Left ventricle myocardium inferior (tissue), 1 donor: Measurements from ENCODE around the gene IL19. TPM values are rescaled to one million over a fixed set of nuclear protein-coding genes. Genes with fewer than 3 reads are reported as not detected.

Experiments used
- DNase-seq: peaks from one replicate; pipeline ENCODE4 v3.0.0-alpha.2; 2020
- H3K27ac ChIP-seq: fragments of 200-600 bp; replicated peaks from 2 replicates; pipeline ENCODE4 v1.8.0; 2021
- H3K27me3 ChIP-seq: fragments of 200-600 bp; 2 replicates; pipeline ENCODE4 v1.8.0; 2021; ENCODE audit warnings: low read depth
- H3K36me3 ChIP-seq: fragments of 200-600 bp; 2 replicates; pipeline ENCODE4 v1.8.0; 2021
- H3K4me1 ChIP-seq: fragments of 200-600 bp; 2 replicates; pipeline ENCODE4 v1.8.0; 2021
- H3K4me3 ChIP-seq: fragments of 200-600 bp; 2 replicates; pipeline ENCODE4 v1.8.0; 2021; ENCODE audit warnings: mild to moderate bottlenecking, moderate library complexity
- H3K9me3 ChIP-seq: fragments of 200-600 bp; replicated peaks from 2 replicates; pipeline ENCODE4 v1.8.0; 2021
- CTCF ChIP-seq: fragments of 200-600 bp; IDR thresholded peaks from 2 replicates; pipeline ENCODE4 v1.8.0; 2021; ENCODE audit warnings: antibody characterized with exemption, mild to moderate bottlenecking, borderline replicate concordance
- intact Hi-C: fragments of 100-400 bp; cut with micrococcal nuclease; formaldehyde crosslinking; loops from one replicate; pipeline ENCODE4 v1.11.0; 2022
- total RNA-seq: library from RNA; stranded (reverse); fragmentation: NEBNext Ultra II Directional; extraction: Animal tissue kit (Norgen Biotek cat#: 25700); gene quantifications from one replicate; pipeline ENCODE4 v1.2.1, GENCODE V29; 2021
- donor health status: DM: no; HTN: yes; CAD: no; lungs with severe emphysema.

IL19 gene
- total RNA-seq, 1 donor from 2014 or later, result not detected

GRCh38 chr1:206796116-206796515 lies 25.5 kb downstream of the IL19 start:
- no peak for DNase-seq
- intact Hi-C loops, result no loop called here
- no peaks in the 10 kb centered on the region for H3K36me3 ChIP-seq

GRCh38 chr1:206796981-206797402 lies 26.4 kb downstream of the IL19 start:
- H3K4me3 ChIP-seq, result no peak overlapping the region
- DNase-seq, result no peak
- H3K36me3 ChIP-seq, result no peaks in the 10 kb centered on the region
- intact Hi-C loops, result no loop called here
- peaks cover 8% of the 10 kb centered on the region for H3K27me3 ChIP-seq
- TF ChIP-seq CTCF, result no peak
- no peak overlapping the region for H3K27ac ChIP-seq
- no peaks in the 10 kb centered on the region for H3K4me1 ChIP-seq
- H3K9me3 ChIP-seq, result no peaks in the 10 kb centered on the region

More at GRCh38 chr1:206796116-206796515, 25.5 kb downstream of the IL19 start:
- H3K27me3 ChIP-seq, result peaks cover 8% of the 10 kb centered on the region
- no peak overlapping the region for H3K27ac ChIP-seq
- TF ChIP-seq CTCF, result no peak
- H3K4me1 ChIP-seq, result no peaks in the 10 kb centered on the region
- no peaks in the 10 kb centered on the region for H3K9me3 ChIP-seq
- no peak overlapping the region for H3K4me3 ChIP-seq

GRCh38 chr1:206797534-206798383 lies 27.2 kb downstream of the IL19 start:
- peak; percentile 56 for TF ChIP-seq CTCF
- Histone ChIP-seq H3K9me3 (no peaks in the 10 kb centered on the region), H3K27me3 (peaks cover 5% of the 10 kb centered on the region), H3K36me3 (no peaks in the 10 kb centered on the region), H3K4me1 (no peaks in the 10 kb centered on the region), H3K27ac (no peak overlapping the region), H3K4me3 (no peak overlapping the region)
- DNase-seq, result no peak
- intact Hi-C loops, result no loop called here

GRCh38 chr1:206798384-206798996 lies 27.9 kb downstream of the IL19 start:
- peak; percentile 3 for TF ChIP-seq CTCF
- DNase-seq, result no peak
- Histone ChIP-seq H3K4me1 (no peaks in the 10 kb centered on the region), H3K36me3 (no peaks in the 10 kb centered on the region), H3K27me3 (peaks cover 4% of the 10 kb centered on the region), H3K27ac (no peak overlapping the region), H3K9me3 (no peaks in the 10 kb centered on the region), H3K4me3 (no peak overlapping the region)
- intact Hi-C loops, result no loop called here

- Histone ChIP-seq H3K27ac (no peak overlapping the region), H3K9me3 (no peaks in the 10 kb centered on the region), H3K36me3 (no peaks in the 10 kb centered on the region), H3K4me3 (no peak overlapping the region), H3K4me1 (no peaks in the 10 kb centered on the region), H3K27me3 (peaks cover 4% of the 10 kb centered on the region)
- DNase-seq, result no peak
- no peak for TF ChIP-seq CTCF
- intact Hi-C loops, result no loop called here
These were observed 28.7 kb downstream of the IL19 start for GRCh38 chr1:206799311-206799710.
